IPS-15b (cell line): Measurements from ENCODE around the gene FAM149A.

ENCODE experiments used
- H3K27me3 ChIP-seq: one replicate; pipeline ENCODE4 v1.6.1; 2013; ENCODE audit warnings: low read length; ENCODE audit not compliant: control insufficient read depth, insufficient read depth
- H3K36me3 ChIP-seq: one replicate; pipeline ENCODE4 v1.6.1; 2013; ENCODE audit warnings: low read length; ENCODE audit not compliant: control insufficient read depth, insufficient read depth
- H3K4me1 ChIP-seq: one replicate; pipeline ENCODE4 v1.6.1; 2013; ENCODE audit warnings: mild to moderate bottlenecking, low read length; ENCODE audit not compliant: control insufficient read depth, insufficient read depth
- H3K4me3 ChIP-seq: one replicate; pipeline ENCODE4 v1.5.1; 2013; ENCODE audit warnings: low read depth, low read length
- H3K9ac ChIP-seq: one replicate; pipeline ENCODE4 v1.6.1; 2013; ENCODE audit warnings: low read depth, mild to moderate bottlenecking, low read length
- H3K9me3 ChIP-seq: one replicate; pipeline ENCODE4 v1.6.1; 2013; ENCODE audit warnings: mild to moderate bottlenecking, low read length; ENCODE audit not compliant: control insufficient read depth, insufficient read depth

FAM149A gene

DNA sequence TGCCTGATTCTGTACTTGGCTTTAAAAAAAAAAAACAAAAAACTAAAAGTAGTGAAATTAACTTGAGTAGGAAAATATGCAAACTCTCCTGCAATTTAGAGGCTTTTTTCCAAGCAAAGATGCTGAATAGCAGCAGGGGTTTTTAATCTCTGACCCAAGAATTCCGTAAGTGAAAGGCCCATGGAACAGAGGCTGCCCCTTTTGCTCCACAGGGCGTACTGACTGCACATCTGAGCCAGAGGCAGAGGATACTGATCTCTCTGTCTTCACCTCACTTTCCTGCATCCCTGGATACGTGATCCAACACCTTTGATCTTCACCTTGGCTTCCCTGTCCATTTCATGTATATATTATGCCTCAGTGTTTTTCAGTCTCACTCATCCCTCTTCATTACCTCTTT, 3.9 kb downstream of the FAM149A start:
- H3K4me3 ChIP-seq = no peak overlapping the region
- peaks cover 19% of the 10 kb centered on the region for H3K27me3 ChIP-seq
- no peaks in the 10 kb centered on the region for H3K9me3 ChIP-seq
- H3K4me1 ChIP-seq = peaks cover 5% of the 10 kb centered on the region
- H3K36me3 ChIP-seq = peaks cover 3% of the 10 kb centered on the region
- H3K9ac ChIP-seq = no peak overlapping the region

DNA sequence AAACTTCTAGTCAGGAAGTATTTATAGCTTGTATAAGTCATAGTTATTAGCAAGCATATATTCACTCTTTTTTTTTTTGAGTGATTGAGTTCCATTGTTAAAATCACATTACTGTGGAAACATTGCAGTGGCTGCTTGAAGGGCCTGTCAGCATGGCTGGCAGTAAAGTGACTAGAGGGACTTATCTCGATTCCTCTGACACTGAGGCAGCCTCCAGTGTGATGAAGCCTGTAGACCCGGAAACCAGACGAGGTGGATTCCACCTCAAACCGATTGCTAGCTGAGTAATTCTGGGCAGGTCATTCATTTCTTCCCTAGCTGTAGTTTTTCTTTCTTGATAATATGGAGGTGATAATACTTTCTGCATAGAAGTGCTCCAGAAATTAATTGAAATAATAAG, 4.7 kb downstream of the FAM149A start:
- H3K4me3 ChIP-seq = no peak overlapping the region
- H3K4me1 ChIP-seq = peaks cover 5% of the 10 kb centered on the region
- H3K9me3 ChIP-seq = no peaks in the 10 kb centered on the region
- peaks cover 3% of the 10 kb centered on the region for H3K36me3 ChIP-seq
- no peak overlapping the region for H3K9ac ChIP-seq
- peaks cover 11% of the 10 kb centered on the region for H3K27me3 ChIP-seq

DNA sequence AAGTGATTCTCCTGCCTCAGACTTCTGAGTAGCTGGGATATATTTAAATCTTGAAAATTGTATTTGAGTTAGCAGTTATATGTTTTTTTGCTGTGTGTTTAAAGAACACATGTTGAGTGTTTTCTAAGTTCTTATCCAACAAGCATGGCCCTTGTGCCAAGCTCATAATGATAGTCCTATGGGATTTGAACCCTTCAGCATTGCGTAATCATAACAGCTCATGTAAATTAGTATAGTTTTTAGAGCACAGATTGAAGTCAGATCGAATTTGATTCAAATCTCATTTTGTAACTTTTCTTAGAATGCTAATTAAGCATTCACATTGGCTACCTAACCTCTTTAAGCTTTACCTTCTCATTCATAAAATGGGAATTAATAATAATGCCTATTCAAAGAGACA, 12.2 kb downstream of the FAM149A start:
- no peaks in the 10 kb centered on the region for H3K4me1 ChIP-seq
- no peaks in the 10 kb centered on the region for H3K36me3 ChIP-seq
- no peak overlapping the region for H3K9ac ChIP-seq
- H3K9me3 ChIP-seq = no peaks in the 10 kb centered on the region
- no peak overlapping the region for H3K4me3 ChIP-seq
- no peaks in the 10 kb centered on the region for H3K27me3 ChIP-seq

DNA sequence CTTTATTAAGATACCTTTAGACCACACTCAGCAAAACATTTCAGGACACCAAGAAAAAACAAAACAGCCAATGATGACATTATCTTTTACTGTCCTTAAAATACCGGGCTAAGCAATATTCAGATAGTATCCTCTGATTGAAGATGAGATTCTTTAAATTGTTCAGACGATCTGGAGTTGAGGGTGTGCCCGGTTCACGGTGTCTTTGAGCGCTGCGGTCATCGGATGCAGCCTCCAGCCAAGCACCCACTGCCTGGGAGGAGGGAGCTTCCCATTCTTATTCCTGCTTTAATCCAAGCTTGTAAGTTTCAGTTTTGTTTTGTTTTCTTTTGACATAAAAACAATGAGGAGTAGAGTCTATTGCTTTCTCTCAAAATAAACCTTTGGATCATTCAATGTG, 14.1 kb downstream of the FAM149A start:
- Histone ChIP-seq H3K27me3 (no peaks in the 10 kb centered on the region), H3K9me3 (no peaks in the 10 kb centered on the region), H3K9ac (no peak overlapping the region), H3K4me1 (no peaks in the 10 kb centered on the region), H3K36me3 (no peaks in the 10 kb centered on the region), H3K4me3 (no peak overlapping the region)

DNA sequence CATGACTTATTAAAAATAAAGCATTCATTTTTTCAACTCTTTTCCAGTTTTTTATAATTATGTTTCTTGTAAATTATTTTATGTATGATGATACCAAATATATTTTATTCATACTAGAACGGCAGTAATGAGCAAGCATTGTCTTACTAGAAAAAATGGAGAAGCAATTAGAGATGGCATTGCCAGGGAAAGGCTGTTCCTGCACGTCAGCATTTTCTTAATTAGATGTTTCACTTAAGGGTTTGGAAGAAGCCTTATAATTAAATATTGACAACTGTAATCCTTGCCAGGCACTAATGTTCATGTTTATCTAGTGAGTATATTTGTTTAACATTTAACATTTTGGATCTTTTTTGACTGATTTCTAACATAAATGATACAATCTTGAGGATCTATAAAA, 16.6 kb downstream of the FAM149A start:
- no peaks in the 10 kb centered on the region for H3K4me1 ChIP-seq
- no peaks in the 10 kb centered on the region for H3K36me3 ChIP-seq
- H3K4me3 ChIP-seq = no peak overlapping the region
- H3K9me3 ChIP-seq = no peaks in the 10 kb centered on the region
- no peaks in the 10 kb centered on the region for H3K27me3 ChIP-seq
- no peak overlapping the region for H3K9ac ChIP-seq

DNA sequence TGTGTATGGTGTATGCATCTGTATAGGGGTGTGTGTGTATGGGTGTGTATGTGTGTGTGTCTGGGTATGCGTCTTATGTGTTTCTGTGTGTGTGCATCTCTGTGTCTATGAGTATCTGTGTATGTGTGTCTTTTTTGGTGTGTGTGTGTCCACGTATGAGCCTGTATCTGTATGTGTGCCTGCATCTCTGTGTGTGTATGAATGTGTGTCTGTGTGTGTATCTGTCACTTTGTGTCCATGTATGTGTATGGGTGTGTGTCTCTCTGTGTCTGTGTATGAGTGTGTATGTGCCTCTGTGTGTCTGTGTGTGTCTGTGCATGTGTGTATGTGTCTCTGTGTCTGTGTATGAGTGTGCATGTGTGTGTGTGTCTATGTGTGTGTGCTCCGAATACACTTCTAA, 24.3 kb downstream of the FAM149A start:
- peaks cover 6% of the 10 kb centered on the region for H3K4me1 ChIP-seq
- no peaks in the 10 kb centered on the region for H3K36me3 ChIP-seq
- H3K4me3 ChIP-seq = no peak overlapping the region
- H3K9ac ChIP-seq = no peak overlapping the region
- H3K9me3 ChIP-seq = no peaks in the 10 kb centered on the region
- no peaks in the 10 kb centered on the region for H3K27me3 ChIP-seq

DNA sequence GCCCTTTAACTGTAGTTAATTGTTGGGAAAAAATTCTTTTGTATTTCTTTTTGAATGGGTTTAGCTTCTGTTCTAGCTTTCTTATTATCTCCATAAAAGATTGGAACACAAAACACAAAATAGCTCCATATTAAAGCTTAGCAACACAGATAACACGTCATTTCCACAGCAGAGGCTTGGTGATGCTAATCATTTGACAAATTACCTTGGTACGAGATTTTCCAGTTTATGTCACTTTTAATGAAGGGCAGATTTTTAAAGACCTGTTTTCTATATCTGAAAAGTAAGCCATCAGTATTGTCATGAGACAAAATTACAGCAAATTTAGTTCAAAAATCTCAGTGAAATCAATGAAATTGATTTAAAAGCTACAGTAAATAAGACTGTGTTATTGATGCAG, 27.4 kb downstream of the FAM149A start:
- H3K36me3 ChIP-seq = no peaks in the 10 kb centered on the region
- no peaks in the 10 kb centered on the region for H3K27me3 ChIP-seq
- no peak overlapping the region for H3K9ac ChIP-seq
- no peak overlapping the region for H3K4me3 ChIP-seq
- H3K9me3 ChIP-seq = no peaks in the 10 kb centered on the region
- peaks cover 6% of the 10 kb centered on the region for H3K4me1 ChIP-seq

DNA sequence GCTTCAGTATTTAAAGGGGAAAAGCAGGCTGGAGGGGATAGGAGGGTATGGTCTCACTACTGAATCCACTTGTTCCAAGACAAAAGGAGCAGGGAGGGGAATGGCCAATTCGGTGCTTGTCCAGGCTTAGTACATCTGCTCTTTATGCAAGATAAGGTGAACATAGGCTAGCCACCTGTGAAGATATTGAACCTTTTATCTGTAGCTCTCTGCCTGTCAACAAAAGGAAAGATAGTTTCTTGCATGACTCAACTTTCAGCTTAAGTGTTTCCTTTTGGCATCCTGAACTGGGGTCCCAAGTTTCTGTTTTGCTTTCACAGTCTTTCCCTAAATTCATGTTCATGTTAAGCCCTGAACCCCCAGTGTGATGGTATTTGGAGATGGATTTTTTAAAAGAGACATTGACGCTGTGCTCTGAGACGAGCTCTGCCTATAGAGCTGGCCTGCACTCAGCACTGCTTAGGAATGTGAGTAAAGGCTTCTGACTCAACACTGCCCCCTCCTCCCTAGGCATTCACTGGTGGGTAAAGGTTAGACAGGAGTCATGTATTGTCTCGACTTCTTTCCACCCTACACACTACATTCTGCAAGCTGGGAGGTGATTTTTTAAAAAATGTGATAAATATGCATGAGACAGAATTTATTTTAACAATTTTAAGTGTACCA, 28.2 kb downstream of the FAM149A start:
- Histone ChIP-seq H3K4me1 (peaks cover 6% of the 10 kb centered on the region), H3K4me3 (no peak overlapping the region), H3K27me3 (no peaks in the 10 kb centered on the region), H3K36me3 (no peaks in the 10 kb centered on the region), H3K9me3 (no peaks in the 10 kb centered on the region), H3K9ac (no peak overlapping the region)

DNA sequence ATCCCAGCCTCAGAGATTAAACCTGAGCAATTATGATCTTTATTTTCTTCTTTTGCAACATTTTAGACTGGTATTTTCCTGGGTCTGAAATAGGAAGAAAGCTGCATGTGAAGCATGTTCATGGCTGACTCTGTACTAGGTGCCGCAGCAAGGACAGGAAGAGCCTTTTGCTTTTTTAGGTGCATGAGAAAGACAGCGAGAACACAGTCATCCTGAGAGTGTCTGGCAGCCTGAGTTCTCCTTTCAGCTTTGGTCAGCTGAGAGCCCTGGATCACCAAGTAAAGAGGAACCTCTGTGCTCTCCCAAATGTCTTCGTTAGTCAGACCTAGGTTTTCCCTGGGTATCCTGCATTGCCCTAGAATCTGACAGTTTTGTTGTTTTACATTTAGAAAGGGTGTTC, 29.8 kb downstream of the FAM149A start:
- H3K4me1 ChIP-seq = peaks cover 6% of the 10 kb centered on the region
- no peak overlapping the region for H3K9ac ChIP-seq
- H3K27me3 ChIP-seq = no peaks in the 10 kb centered on the region
- no peaks in the 10 kb centered on the region for H3K9me3 ChIP-seq
- no peak overlapping the region for H3K4me3 ChIP-seq
- H3K36me3 ChIP-seq = no peaks in the 10 kb centered on the region

DNA sequence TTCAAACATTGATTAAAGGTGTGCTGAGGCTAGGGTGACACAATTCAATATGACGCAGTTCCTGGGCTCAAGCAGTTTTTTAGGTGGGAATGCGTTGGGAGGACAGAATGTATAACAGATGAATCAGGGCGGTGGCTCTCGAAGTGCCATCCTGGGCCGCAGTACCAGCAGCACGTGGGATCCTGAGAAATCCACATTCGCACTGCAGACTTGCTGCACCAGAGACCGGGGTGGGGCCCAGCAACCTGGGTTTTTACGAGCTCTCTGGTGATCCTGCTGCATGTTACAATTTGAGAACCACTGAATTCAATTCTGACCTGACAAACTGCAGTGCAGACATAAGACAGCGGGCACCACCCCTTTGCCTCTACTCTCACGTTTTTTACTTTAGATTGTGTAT, 30.4 kb downstream of the FAM149A start:
- Histone ChIP-seq H3K4me3 (no peak overlapping the region), H3K9ac (no peak overlapping the region), H3K4me1 (peaks cover 6% of the 10 kb centered on the region), H3K27me3 (no peaks in the 10 kb centered on the region), H3K36me3 (no peaks in the 10 kb centered on the region), H3K9me3 (no peaks in the 10 kb centered on the region)

DNA sequence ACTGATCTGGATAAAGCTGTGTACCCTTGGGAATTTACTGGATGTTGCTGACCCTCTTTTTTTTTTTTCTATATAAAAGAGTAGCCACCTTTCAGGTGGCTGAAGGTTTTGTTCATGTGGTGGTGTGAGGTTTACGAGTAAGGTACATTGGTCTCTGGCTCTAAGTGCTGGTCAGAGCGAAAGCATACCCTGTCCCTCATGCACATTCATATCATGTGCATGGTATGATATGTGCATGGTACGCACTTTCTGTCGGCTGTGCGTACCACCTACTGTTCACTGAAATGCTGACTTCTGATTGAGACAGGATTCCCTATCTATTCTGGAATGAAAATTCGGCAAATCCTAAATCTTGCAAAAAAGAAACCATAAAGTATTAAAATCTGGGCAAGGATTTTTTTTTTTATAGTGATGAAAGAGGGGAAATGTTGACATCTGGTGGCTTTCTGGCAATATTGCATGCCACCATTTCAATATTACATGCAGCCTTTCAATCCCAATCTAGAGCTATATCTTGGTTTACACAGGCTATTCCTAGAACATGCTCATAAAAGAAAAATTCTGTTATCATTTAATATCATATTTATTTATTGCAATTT, 32.8 kb downstream of the FAM149A start:
- H3K4me1 ChIP-seq = peaks cover 5% of the 10 kb centered on the region
- H3K27me3 ChIP-seq = no peaks in the 10 kb centered on the region
- no peaks in the 10 kb centered on the region for H3K36me3 ChIP-seq
- no peak overlapping the region for H3K9ac ChIP-seq
- H3K9me3 ChIP-seq = no peaks in the 10 kb centered on the region
- no peak overlapping the region for H3K4me3 ChIP-seq

DNA sequence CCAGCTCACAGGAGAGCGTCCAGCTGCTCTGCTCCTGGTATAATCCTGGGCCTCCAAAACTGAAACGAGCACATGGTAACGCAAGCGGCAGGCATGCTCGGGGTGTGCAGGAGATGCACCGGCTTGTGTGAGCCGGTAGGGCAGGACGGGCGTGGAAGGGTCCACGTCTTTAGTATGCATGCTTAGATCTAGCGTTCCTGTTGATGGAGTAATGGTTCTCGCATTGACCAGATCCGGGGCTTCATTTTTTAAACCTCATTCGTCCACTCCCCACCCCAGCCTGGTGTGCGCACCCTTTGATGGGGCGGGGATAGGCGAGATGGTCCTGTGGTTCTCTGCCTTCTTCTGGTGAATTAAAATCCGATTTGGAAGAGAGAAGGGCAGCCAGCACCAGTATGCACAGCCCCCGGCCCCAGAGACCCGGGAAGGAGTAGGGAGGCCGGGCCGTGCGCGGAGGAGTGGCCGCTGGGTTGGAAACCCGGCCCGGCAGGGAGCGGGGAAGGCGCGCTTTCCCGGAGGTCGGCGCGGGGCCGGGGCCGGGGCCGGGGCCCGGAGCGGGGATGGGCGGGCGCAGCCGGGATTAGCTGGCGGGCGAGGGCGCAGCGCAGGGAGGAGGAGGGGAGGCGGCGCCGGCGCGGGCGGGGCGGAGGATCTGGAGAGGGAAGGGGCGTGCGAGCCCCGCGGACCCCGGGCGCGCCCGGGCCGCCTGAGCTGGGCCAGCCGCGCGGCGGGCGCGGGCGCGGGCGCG, 39.9 kb downstream of the FAM149A start:
- no peaks in the 10 kb centered on the region for H3K9me3 ChIP-seq
- peak overlapping the region; percentile 64 for H3K4me3 ChIP-seq
- peaks cover 7% of the 10 kb centered on the region for H3K4me1 ChIP-seq
- H3K36me3 ChIP-seq = no peaks in the 10 kb centered on the region
- no peak overlapping the region for H3K9ac ChIP-seq
- H3K27me3 ChIP-seq = peaks cover 41% of the 10 kb centered on the region
